Endothelial cell of umbilical vein (primary cell): ENCODE data around the gene TENM4. TPM values are rescaled to one million over a fixed set of nuclear protein-coding genes. Genes with fewer than 3 reads are reported as not detected.

Experiments
- BruUV-seq: library from RNA; stranded (reverse); fragments of 400-500 nt; replicated peaks from 2 replicates; lab custom pipeline; 2021; lab: Mats Ljungman, UMichigan
- CTCF ChIA-PET: fragments of 300-600, 350-600 bp; sonication (Branson Sonifier 250); formaldehyde crosslinking; loops from one replicate; lab custom pipeline; 2021; ENCODE audit warnings: antibody characterized with exemption, inconsistent platforms; lab: Charles Lee
- POLR2A ChIA-PET: fragments of 300-600, 350-600 bp; sonication (Branson Sonifier 250); formaldehyde crosslinking; loops from one replicate; lab custom pipeline; 2021; ENCODE audit warnings: antibody characterized with exemption, inconsistent platforms; lab: Charles Lee
- DNase-seq: peaks from one replicate; pipeline ENCODE4 v3.0.0-alpha.2; 2011; ENCODE audit warnings: low read depth, low spot score
- FAIRE-seq: peaks from 2 replicates; lab custom pipeline; 2011; peaks lifted over from hg19 to GRCh38; lab: Jason Lieb, UNC
- H2AFZ ChIP-seq: 2 replicates; pipeline ENCODE4 v1.6.0; 2012; ENCODE audit warnings: low read depth, low read length, control low read depth, inconsistent platforms
- H3K27ac ChIP-seq: 2 replicates; pipeline ENCODE4 v1.5.1; 2011; ENCODE audit warnings: low read depth, mild to moderate bottlenecking, control low read depth, low read length, moderate library complexity; ENCODE audit not compliant: insufficient read depth
- H3K27me3 ChIP-seq, 2 experiments: 2 replicates each; pipeline versions ENCODE4 v1.6.0 to v1.6.1; 2011; ENCODE audit warnings: low read length in 2 of 2, mixed read lengths in 1 of 2; ENCODE audit not compliant: control insufficient read depth in 2 of 2, insufficient read depth in 2 of 2
- H3K36me3 ChIP-seq, 2 experiments: 2 replicates in 1 of 2; 3 replicates in 1 of 2; pipeline ENCODE4 v1.5.1; 2011; ENCODE audit warnings: low read length in 2 of 2, mild to moderate bottlenecking in 1 of 2, moderate library complexity in 1 of 2; ENCODE audit not compliant: control insufficient read depth in 2 of 2, insufficient read depth in 2 of 2; ENCODE audit errors: extremely low read depth in 1 of 2
- H3K4me1 ChIP-seq: 3 replicates; pipeline ENCODE4 v1.5.1; 2011; ENCODE audit warnings: mild to moderate bottlenecking, low read length; ENCODE audit not compliant: control insufficient read depth, insufficient read depth; ENCODE audit errors: extremely low read depth
- H3K4me2 ChIP-seq: 2 replicates; pipeline ENCODE4 v1.6.1; 2011; ENCODE audit warnings: low read length, control low read depth, mixed read lengths; ENCODE audit not compliant: insufficient read depth
- H3K4me3 ChIP-seq, 3 experiments: fragments of 200-600 bp in 1 of 3; sonication (generic), shearing (Covaris generic) in 1 of 3; replicated peaks in 1 of 3; 2 replicates each; pipeline ENCODE4 v1.5.1; 2011 to 2016; ENCODE audit warnings: control low read depth in 3 of 3, low read length in 3 of 3, mild to moderate bottlenecking in 2 of 3, inconsistent platforms in 1 of 3, low read depth in 1 of 3, moderate library complexity in 1 of 3; ENCODE audit not compliant: insufficient read depth in 1 of 3
- H3K79me2 ChIP-seq: 2 replicates; pipeline ENCODE4 v1.6.0; 2012; ENCODE audit warnings: low read length, inconsistent platforms; ENCODE audit not compliant: control insufficient read depth, insufficient read depth
- H3K9ac ChIP-seq: replicated peaks from 2 replicates; pipeline ENCODE3; 2011; ENCODE audit warnings: low read length, control low read depth; ENCODE audit not compliant: insufficient read depth; ENCODE audit errors: extremely low read depth
- H3K9me1 ChIP-seq: replicated peaks from 3 replicates; pipeline ENCODE4 v1.6.0; 2011; ENCODE audit warnings: mild to moderate bottlenecking, low read length; ENCODE audit not compliant: control insufficient read depth, insufficient read depth; ENCODE audit errors: extremely low read depth
- H3K9me3 ChIP-seq: replicated peaks from 2 replicates; pipeline ENCODE4 v1.5.1; 2012; ENCODE audit warnings: low read length, inconsistent platforms; ENCODE audit not compliant: control insufficient read depth, insufficient read depth
- H4K20me1 ChIP-seq: replicated peaks from 2 replicates; pipeline ENCODE3; 2011; ENCODE audit warnings: mild to moderate bottlenecking, low read length; ENCODE audit not compliant: control insufficient read depth, insufficient read depth; ENCODE audit errors: extremely low read depth
- EZH2 ChIP-seq: IDR thresholded peaks from 2 replicates; pipeline ENCODE4 v1.6.1; 2012; ENCODE audit warnings: borderline replicate concordance, low read depth, mild to moderate bottlenecking, moderate library complexity, low read length, inconsistent platforms; ENCODE audit not compliant: severe bottlenecking
- FOS ChIP-seq: IDR thresholded peaks from 2 replicates; pipeline ENCODE4 v1.6.1; 2011; ENCODE audit warnings: mild to moderate bottlenecking, low read length, moderate library complexity, borderline replicate concordance; ENCODE audit not compliant: insufficient read depth
- GATA2 ChIP-seq: IDR thresholded peaks from 2 replicates; pipeline ENCODE4 v1.7.0; 2011; ENCODE audit warnings: low read depth, mild to moderate bottlenecking, moderate library complexity, mixed read lengths, low read length; ENCODE audit not compliant: insufficient read length, insufficient read depth
- JUN ChIP-seq: IDR thresholded peaks from 2 replicates; pipeline ENCODE4 v1.6.1; 2011; ENCODE audit warnings: borderline replicate concordance, low read depth; ENCODE audit not compliant: insufficient read length, insufficient read depth
- MAX ChIP-seq: IDR thresholded peaks from 2 replicates; pipeline ENCODE4 v1.6.1; 2011; ENCODE audit not compliant: insufficient read depth, insufficient read length
- MYC ChIP-seq: IDR thresholded peaks from one replicate; pipeline ENCODE4 v1.6.1; 2011; ENCODE audit warnings: mild to moderate bottlenecking, low read depth, low read length
- POLR2A ChIP-seq: IDR thresholded peaks from 2 replicates; pipeline ENCODE4 v1.6.1; 2012; ENCODE audit warnings: low read depth, mild to moderate bottlenecking, control low read depth, low read length
- POLR2AphosphoS5 ChIP-seq: IDR thresholded peaks from 2 replicates; pipeline ENCODE4 v1.6.1; 2012; ENCODE audit warnings: low read depth, mild to moderate bottlenecking, control low read depth, low read length, moderate library complexity; ENCODE audit not compliant: insufficient read depth
- dilution Hi-C: fragments of 300-500 bp; cut with MboI; formaldehyde crosslinking; loops from one replicate; pipeline ENCODE4 v1.15.0; 2019; ENCODE audit warnings: low sequenced_read_pairs; ENCODE audit not compliant: extremely low pct_ligation_motif_present
- intact Hi-C: fragments of 100-400 bp; cut with micrococcal nuclease; formaldehyde crosslinking; loops from one replicate; pipeline ENCODE4 v1.10.0; 2022
- polyA plus RNA-seq, 4 experiments: library from polyadenylated mRNA; depleted of rRNA in 3 of 4; stranded (reverse) in 3 of 4; unstranded in 1 of 4; fragments of >200 nt; gene quantifications; 2 replicates each; pipeline versions ENCODE4 v1.2.1 to v1.2.3, GENCODE V29; 2011 to 2012; ENCODE audit warnings: missing spikeins in 1 of 4
- total RNA-seq: library from RNA; stranded (reverse); gene quantifications from 2 replicates; pipeline ENCODE4 v1.2.3, GENCODE V29; 2021
- TF ChIP-seq, protein P1 (sequence below), 2 donors: IDR thresholded peaks; 1 replicate in 1 of 2; 2 replicates in 1 of 2; pipeline ENCODE4 v1.5.1; 2011; ENCODE audit warnings: low read length in 2 of 2, mild to moderate bottlenecking in 2 of 2, moderate library complexity in 2 of 2, control low read depth in 1 of 2, inconsistent platforms in 1 of 2, low read depth in 1 of 2; ENCODE audit not compliant: insufficient read depth in 1 of 2; ENCODE audit errors: extremely low read depth in 1 of 2

Gene TENM4
- total and polyA plus RNA-seq, 2 donors (not counting 3 experiments of a cell fraction or from before 2014, with no cell fraction given), result 0.06 to 0.27 TPM

- Histone ChIP-seq H3K4me2 (no peak overlapping the region), H3K9me3 (no peaks in the 10 kb centered on the region), H3K36me3 (no peaks in the 10 kb centered on the region), H3K27me3 (peaks cover 0 to 2% of the 10 kb centered on the region in 2 experiments), H3K4me1 (no peaks in the 10 kb centered on the region), H3K4me3 (no peak overlapping the region), H4K20me1 (no peaks in the 10 kb centered on the region), H3K9me1 (no peaks in the 10 kb centered on the region), H3K9ac (no peak overlapping the region), H2AFZ (no peak overlapping the region), H3K79me2 (no peaks in the 10 kb centered on the region), H3K27ac (no peak overlapping the region)
- FAIRE-seq (no peak), DNase-seq (no peak)
- dilution Hi-C loops (no loop called here), intact Hi-C loops (no loop called here)
- ChIA-PET POLR2A (no interaction called here), CTCF (no interaction called here)
- TF ChIP-seq MYC, result no peak
- no peak for TF ChIP-seq POLR2A
- no peak for TF ChIP-seq FOS
- TF ChIP-seq MAX, result no peak
- no peak for TF ChIP-seq JUN
- no peak for TF ChIP-seq GATA2
- no peak for TF ChIP-seq EZH2
- TF ChIP-seq, protein P1, sequence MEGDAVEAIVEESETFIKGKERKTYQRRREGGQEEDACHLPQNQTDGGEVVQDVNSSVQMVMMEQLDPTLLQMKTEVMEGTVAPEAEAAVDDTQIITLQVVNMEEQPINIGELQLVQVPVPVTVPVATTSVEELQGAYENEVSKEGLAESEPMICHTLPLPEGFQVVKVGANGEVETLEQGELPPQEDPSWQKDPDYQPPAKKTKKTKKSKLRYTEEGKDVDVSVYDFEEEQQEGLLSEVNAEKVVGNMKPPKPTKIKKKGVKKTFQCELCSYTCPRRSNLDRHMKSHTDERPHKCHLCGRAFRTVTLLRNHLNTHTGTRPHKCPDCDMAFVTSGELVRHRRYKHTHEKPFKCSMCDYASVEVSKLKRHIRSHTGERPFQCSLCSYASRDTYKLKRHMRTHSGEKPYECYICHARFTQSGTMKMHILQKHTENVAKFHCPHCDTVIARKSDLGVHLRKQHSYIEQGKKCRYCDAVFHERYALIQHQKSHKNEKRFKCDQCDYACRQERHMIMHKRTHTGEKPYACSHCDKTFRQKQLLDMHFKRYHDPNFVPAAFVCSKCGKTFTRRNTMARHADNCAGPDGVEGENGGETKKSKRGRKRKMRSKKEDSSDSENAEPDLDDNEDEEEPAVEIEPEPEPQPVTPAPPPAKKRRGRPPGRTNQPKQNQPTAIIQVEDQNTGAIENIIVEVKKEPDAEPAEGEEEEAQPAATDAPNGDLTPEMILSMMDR (IDR thresholded peaks at IDR 0.05; ENCODE audit: extremely low read depth in 1 of 2, insufficient read depth in 1 of 2, low read depth in 1 of 2, low read length in 2 of 2), result no peak
- TF ChIP-seq POLR2AphosphoS5, result no peak
- no TSS peak for BruUV-seq
Observed at GRCh38 chr11:78835646-78836045, 605.2 kb downstream of the TENM4 start.
